Measurements from ENCODE around the gene DBET.
"Not testable (repeated sequence)": the region's sequence is repeated elsewhere in the genome, so short reads cannot be mapped to it uniquely, and the experiment has no call there.

The DBET gene

GRCh38 chr4:190049378-190050239 is 14.7 kb upstream of the DBET start:
- DNase-seq (ENCODE audit: low read depth): not testable (repeated sequence)

GRCh38 chr4:190058997-190059396 is 5.3 kb upstream of the DBET start:
- not testable (repeated sequence) for DNase-seq (ENCODE audit: low read depth)

GRCh38 chr4:190064805-190065204 is 503 bp downstream of the DBET start:
- DNase-seq (ENCODE audit: low read depth): not testable (repeated sequence)

- not testable (repeated sequence) for DNase-seq (ENCODE audit: low read depth)
These were observed 4.0 kb downstream of the DBET start for GRCh38 chr4:190068351-190068750.

- DNase-seq (ENCODE audit: low read depth): not testable (repeated sequence)
These were observed 28.8 kb downstream of the DBET start for GRCh38 chr4:190093052-190093451.

- DNase-seq (ENCODE audit: low read depth): not testable (repeated sequence)
These were observed 29.7 kb downstream of the DBET start for GRCh38 chr4:190094031-190094430.

GRCh38 chr4:190095335-190095734 is 31.0 kb downstream of the DBET start:
- not testable (repeated sequence) for DNase-seq (ENCODE audit: low read depth)

- not testable (repeated sequence) for DNase-seq (ENCODE audit: low read depth)
These were observed 35.3 kb downstream of the DBET start for GRCh38 chr4:190099605-190100004.

- not testable (repeated sequence) for DNase-seq (ENCODE audit: low read depth)
These were observed 37.2 kb downstream of the DBET start for GRCh38 chr4:190101525-190101924.

GRCh38 chr4:190106191-190106590 is 41.9 kb downstream of the DBET start:
- DNase-seq (ENCODE audit: low read depth): not testable (repeated sequence)

GRCh38 chr4:190106611-190107480 is 42.5 kb downstream of the DBET start:
- DNase-seq (ENCODE audit: low read depth): not testable (repeated sequence)

GRCh38 chr4:190107766-190108485 is 43.6 kb downstream of the DBET start:
- not testable (repeated sequence) for DNase-seq (ENCODE audit: low read depth)

- DNase-seq (ENCODE audit: low read depth): not testable (repeated sequence)
These were observed 44.5 kb downstream of the DBET start for GRCh38 chr4:190108756-190109155.

GRCh38 chr4:190109390-190110011 is 45.2 kb downstream of the DBET start:
- DNase-seq (ENCODE audit: low read depth): not testable (repeated sequence)

GRCh38 chr4:190110033-190110432 is 45.7 kb downstream of the DBET start:
- not testable (repeated sequence) for DNase-seq (ENCODE audit: low read depth)

GRCh38 chr4:190110570-190111295 is 46.4 kb downstream of the DBET start:
- not testable (repeated sequence) for DNase-seq (ENCODE audit: low read depth)

- DNase-seq (ENCODE audit: low read depth): not testable (repeated sequence)
These were observed 48.6 kb downstream of the DBET start for GRCh38 chr4:190112879-190113278.

- DNase-seq (ENCODE audit: low read depth): not testable (repeated sequence)
These were observed 50.7 kb downstream of the DBET start for GRCh38 chr4:190114991-190115390.

All from fibroblast of the conjunctiva (primary cell).